Measurements from ENCODE around the gene TCEA3.

Gene TCEA3

DNA sequence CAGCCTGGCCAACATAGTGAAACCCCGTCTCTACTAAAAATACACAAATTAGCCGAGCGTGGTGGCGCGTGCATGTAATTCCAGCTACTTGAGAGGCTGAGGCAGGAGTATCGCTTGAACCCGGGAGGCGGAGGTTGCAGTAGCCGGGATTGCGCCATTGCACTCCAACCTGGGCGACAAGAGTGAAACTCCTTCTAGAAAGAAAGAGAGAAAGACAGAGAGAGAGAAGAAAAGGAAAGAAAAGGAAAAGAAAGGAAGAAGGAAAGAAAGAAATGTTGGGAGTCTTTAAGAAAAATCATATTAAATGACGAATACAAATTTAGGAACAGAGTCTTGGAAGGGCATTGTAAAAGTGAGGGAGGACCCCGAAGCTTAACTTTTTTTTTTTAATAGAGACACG, 78.6 kb downstream of the TCEA3 start:
- no peaks in the 10 kb centered on the region for H3K27me3 ChIP-seq (replicated peaks; ENCODE audit: control insufficient read depth, insufficient read depth, low read length)
- no peaks in the 10 kb centered on the region for H3K36me3 ChIP-seq (ENCODE audit: control insufficient read depth, insufficient read depth, low read length)
- no peak for DNase-seq (ENCODE audit: extremely low read depth, insufficient read length)
- H3K4me3 ChIP-seq (replicated peaks; ENCODE audit: low read depth, low read length) = no peak overlapping the region
- TF ChIP-seq, protein P1, sequence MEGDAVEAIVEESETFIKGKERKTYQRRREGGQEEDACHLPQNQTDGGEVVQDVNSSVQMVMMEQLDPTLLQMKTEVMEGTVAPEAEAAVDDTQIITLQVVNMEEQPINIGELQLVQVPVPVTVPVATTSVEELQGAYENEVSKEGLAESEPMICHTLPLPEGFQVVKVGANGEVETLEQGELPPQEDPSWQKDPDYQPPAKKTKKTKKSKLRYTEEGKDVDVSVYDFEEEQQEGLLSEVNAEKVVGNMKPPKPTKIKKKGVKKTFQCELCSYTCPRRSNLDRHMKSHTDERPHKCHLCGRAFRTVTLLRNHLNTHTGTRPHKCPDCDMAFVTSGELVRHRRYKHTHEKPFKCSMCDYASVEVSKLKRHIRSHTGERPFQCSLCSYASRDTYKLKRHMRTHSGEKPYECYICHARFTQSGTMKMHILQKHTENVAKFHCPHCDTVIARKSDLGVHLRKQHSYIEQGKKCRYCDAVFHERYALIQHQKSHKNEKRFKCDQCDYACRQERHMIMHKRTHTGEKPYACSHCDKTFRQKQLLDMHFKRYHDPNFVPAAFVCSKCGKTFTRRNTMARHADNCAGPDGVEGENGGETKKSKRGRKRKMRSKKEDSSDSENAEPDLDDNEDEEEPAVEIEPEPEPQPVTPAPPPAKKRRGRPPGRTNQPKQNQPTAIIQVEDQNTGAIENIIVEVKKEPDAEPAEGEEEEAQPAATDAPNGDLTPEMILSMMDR (IDR thresholded peaks at IDR 0.05; ENCODE audit: insufficient read depth, low read length, poor library complexity, severe bottlenecking) = no peak

DNA sequence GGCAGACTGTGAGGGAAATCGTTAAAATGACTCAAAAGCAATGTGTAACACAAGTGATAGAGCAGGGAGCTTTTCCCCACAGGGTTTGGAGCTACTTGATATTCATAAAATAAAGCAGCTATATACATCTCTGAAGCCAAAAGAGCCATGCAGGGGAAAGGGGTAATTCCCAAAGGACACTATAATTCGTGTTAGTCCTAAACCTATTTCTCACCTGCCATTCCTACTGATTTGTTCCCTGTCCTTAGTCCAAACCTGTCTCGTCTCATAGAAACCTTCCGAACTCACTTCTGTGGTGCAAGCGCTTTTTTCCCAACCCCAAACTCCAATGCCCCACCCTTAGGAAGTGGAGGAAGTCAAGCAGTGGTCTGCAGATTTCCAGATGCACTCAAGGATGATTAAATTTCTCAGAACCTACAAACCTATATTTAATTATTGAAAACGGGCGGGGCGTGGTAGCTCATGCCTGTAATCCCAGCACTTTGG, 79.5 kb downstream of the TCEA3 start:
- Histone ChIP-seq H3K36me3 (ENCODE audit: control insufficient read depth, insufficient read depth, low read length) (no peaks in the 10 kb centered on the region), H3K4me3 (replicated peaks; ENCODE audit: low read depth, low read length) (peak overlapping the region; percentile 89), H3K27me3 (replicated peaks; ENCODE audit: control insufficient read depth, insufficient read depth, low read length) (no peaks in the 10 kb centered on the region)
- TF ChIP-seq, protein P1 (IDR thresholded peaks at IDR 0.05; ENCODE audit: insufficient read depth, low read length, poor library complexity, severe bottlenecking) = no peak
- DNase-seq (ENCODE audit: extremely low read depth, insufficient read length) = no peak

GRCh38 chr1:23344111-23344986, 80.2 kb downstream of the TCEA3 start, which contains the start of gene HNRNPR:
TSS of gene HNRNPR (minus strand) at chr1:23344284. CDS start at chr1:23341008, 3,276 bp downstream.
- no peaks in the 10 kb centered on the region for H3K36me3 ChIP-seq (ENCODE audit: control insufficient read depth, insufficient read depth, low read length)
- peak; percentile 99 for DNase-seq (ENCODE audit: extremely low read depth, insufficient read length)
- TF ChIP-seq, protein P1 (IDR thresholded peaks at IDR 0.05; ENCODE audit: insufficient read depth, low read length, poor library complexity, severe bottlenecking) = no peak
- peak within 1 kb of the TSS; percentile 89 for H3K4me3 ChIP-seq (replicated peaks; ENCODE audit: low read depth, low read length)
- H3K27me3 ChIP-seq (replicated peaks; ENCODE audit: control insufficient read depth, insufficient read depth, low read length) = no peaks in the 10 kb centered on the region

GRCh38 chr1:23343221-23344110, 81.1 kb downstream of the TCEA3 start:
- DNase-seq (ENCODE audit: extremely low read depth, insufficient read length) = no peak
- TF ChIP-seq, protein P1 (IDR thresholded peaks at IDR 0.05; ENCODE audit: insufficient read depth, low read length, poor library complexity, severe bottlenecking) = no peak
- Histone ChIP-seq H3K36me3 (ENCODE audit: control insufficient read depth, insufficient read depth, low read length) (no peaks in the 10 kb centered on the region), H3K4me3 (replicated peaks; ENCODE audit: low read depth, low read length) (peak overlapping the region; percentile 89), H3K27me3 (replicated peaks; ENCODE audit: control insufficient read depth, insufficient read depth, low read length) (no peaks in the 10 kb centered on the region)

GRCh38 chr1:23341931-23342692, 82.4 kb downstream of the TCEA3 start:
- DNase-seq (ENCODE audit: extremely low read depth, insufficient read length) = no peak
- Histone ChIP-seq H3K4me3 (replicated peaks; ENCODE audit: low read depth, low read length) (peak overlapping the region; percentile 89), H3K27me3 (replicated peaks; ENCODE audit: control insufficient read depth, insufficient read depth, low read length) (no peaks in the 10 kb centered on the region), H3K36me3 (ENCODE audit: control insufficient read depth, insufficient read depth, low read length) (peaks cover 3% of the 10 kb centered on the region; the same call in 1 of the 2 replicates)
- TF ChIP-seq, protein P1 (IDR thresholded peaks at IDR 0.05; ENCODE audit: insufficient read depth, low read length, poor library complexity, severe bottlenecking) = no peak

Measured in GM06990 (cell line).